Smooth muscle cell (in vitro differentiated cells): ENCODE data around the gene GLIS1. TPM values are rescaled to one million over a fixed set of nuclear protein-coding genes. Genes with fewer than 3 reads are reported as not detected.

Experiments
- DNase-seq: peaks from one replicate; lab custom pipeline; 2025; ENCODE audit not compliant: unreplicated experiment; lab: John Stamatoyannopoulos, UW
- H2AFZ ChIP-seq: fragments of 200-600 bp; sonication (generic); 2 replicates; pipeline ENCODE4 v1.6.0; 2016; ENCODE audit warnings: antibody characterized with exemption, low read depth, mild to moderate bottlenecking
- H3F3A ChIP-seq: fragments of 200-600 bp; sonication (generic); 2 replicates; pipeline ENCODE4 v1.6.0; 2017; ENCODE audit warnings: antibody characterized with exemption, low read depth
- H3K27ac ChIP-seq: fragments of 200-600 bp; sonication (generic); 2 replicates; pipeline ENCODE4 v1.5.1; 2016; ENCODE audit warnings: low read depth, mild to moderate bottlenecking
- H3K27me3 ChIP-seq: fragments of 200-600 bp; sonication (generic); 2 replicates; pipeline ENCODE4 v1.6.1; 2016; ENCODE audit warnings: low read depth, mild to moderate bottlenecking
- H3K36me3 ChIP-seq: fragments of 200-600 bp; sonication (generic); 2 replicates; pipeline ENCODE4 v1.5.1; 2016; ENCODE audit warnings: low read depth
- H3K4me1 ChIP-seq: fragments of 200-600 bp; sonication (generic); 2 replicates; pipeline ENCODE4 v1.5.1; 2016; ENCODE audit warnings: low read depth
- H3K4me2 ChIP-seq: fragments of 200-600 bp; sonication (generic); 2 replicates; pipeline ENCODE4 v1.6.0; 2016; ENCODE audit warnings: mild to moderate bottlenecking
- H3K4me3 ChIP-seq: fragments of 200-600 bp; sonication (generic); 2 replicates; pipeline ENCODE4 v1.5.1; 2016; ENCODE audit warnings: mild to moderate bottlenecking
- H3K79me2 ChIP-seq: fragments of 200-600 bp; sonication (generic); 2 replicates; pipeline ENCODE4 v1.6.0; 2016; ENCODE audit warnings: low read depth, mild to moderate bottlenecking
- H3K9ac ChIP-seq: fragments of 200-600 bp; sonication (generic); 2 replicates; pipeline ENCODE4 v1.6.0; 2016; ENCODE audit warnings: low read depth
- H3K9me3 ChIP-seq: fragments of 200-600 bp; sonication (generic); replicated peaks from 2 replicates; pipeline ENCODE4 v1.5.1; 2016; ENCODE audit warnings: low read depth
- H4K20me1 ChIP-seq: fragments of 200-600 bp; sonication (generic); 2 replicates; pipeline ENCODE4 v1.6.0; 2016; ENCODE audit warnings: low read depth
- CTCF ChIP-seq: fragments of 200-600 bp; sonication (generic); IDR thresholded peaks from 2 replicates; pipeline ENCODE4 v1.5.1; 2017; ENCODE audit warnings: borderline replicate concordance, mild to moderate bottlenecking, antibody characterized with exemption; ENCODE audit not compliant: insufficient read depth, poor library complexity, severe bottlenecking
- WGBS: methylation state at CpG from one replicate; pipeline ENCODE4 v1.1.7; 2016; ENCODE audit warnings: low lambda C conversion rate; 5-methylcytosine and 5-hydroxymethylcytosine counted together
- polyA plus RNA-seq: library from polyadenylated mRNA; unstranded; fragments of >200 nt; fragmentation: Nextera tagmentation; extraction: Ambion mirVana; gene quantifications from 2 replicates; pipeline ENCODE4 v1.2.1, GENCODE V29; 2016
- total RNA-seq: library from RNA; depleted of rRNA; stranded (reverse); fragments of >200 nt; gene quantifications from 2 replicates; pipeline ENCODE4 v1.2.3, GENCODE V29; 2014

GLIS1 gene
- total and polyA plus RNA-seq, 2 experiments from 2014 or later: 0.36 to 4.9 TPM

- H3K36me3 ChIP-seq: no peaks in the 10 kb centered on the region
- TF ChIP-seq CTCF: no peak
- peaks cover 11% of the 10 kb centered on the region for H3K27me3 ChIP-seq
- H3K9ac ChIP-seq: no peak overlapping the region
- no peak overlapping the region for H3K27ac ChIP-seq
- H3K4me3 ChIP-seq: no peak overlapping the region
- DNase-seq: no peak
- H3K79me2 ChIP-seq: no peaks in the 10 kb centered on the region
- no peaks in the 10 kb centered on the region for H3K9me3 ChIP-seq
- H3F3A ChIP-seq: no peaks in the 10 kb centered on the region
- no peak overlapping the region for H2AFZ ChIP-seq
- H4K20me1 ChIP-seq: no peaks in the 10 kb centered on the region
- H3K4me2 ChIP-seq: no peak overlapping the region
- WGBS: 94% methylated on average over 6 of the region's 6 CpGs
- no peaks in the 10 kb centered on the region for H3K4me1 ChIP-seq
These were observed 13.3 kb upstream of the GLIS1 start for GRCh38 chr1:53752281-53752680.

- 92% methylated on average over 8 of the region's 8 CpGs for WGBS
- Histone ChIP-seq H3K27me3 (peaks cover 11% of the 10 kb centered on the region), H2AFZ (no peak overlapping the region), H3K4me1 (no peaks in the 10 kb centered on the region), H3K79me2 (no peaks in the 10 kb centered on the region), H3F3A (no peaks in the 10 kb centered on the region), H3K4me2 (no peak overlapping the region), H3K4me3 (no peak overlapping the region), H3K9ac (no peak overlapping the region), H3K27ac (no peak overlapping the region), H3K9me3 (no peaks in the 10 kb centered on the region), H3K36me3 (no peaks in the 10 kb centered on the region), H4K20me1 (no peaks in the 10 kb centered on the region)
- TF ChIP-seq CTCF: no peak
- no peak for DNase-seq
These were observed 8.9 kb upstream of the GLIS1 start for GRCh38 chr1:53747841-53748240.

- no peak overlapping the region for H3K9ac ChIP-seq
- H3K4me2 ChIP-seq: peak overlapping the region; percentile 32
- H2AFZ ChIP-seq: no peak overlapping the region
These were observed 1.7 kb upstream of the GLIS1 start for GRCh38 chr1:53740621-53741105.

More at GRCh38 chr1:53740621-53741105, 1.7 kb upstream of the GLIS1 start:
- Histone ChIP-seq H3K27ac (peak overlapping the region; percentile 12), H3K4me1 (peaks cover 22% of the 10 kb centered on the region), H3K36me3 (no peaks in the 10 kb centered on the region), H3K79me2 (no peaks in the 10 kb centered on the region), H3K4me3 (no peak overlapping the region), H3F3A (peaks cover 13% of the 10 kb centered on the region), H4K20me1 (no peaks in the 10 kb centered on the region), H3K9me3 (no peaks in the 10 kb centered on the region), H3K27me3 (peaks cover 12% of the 10 kb centered on the region)
- no peak for TF ChIP-seq CTCF
- DNase-seq: no peak
- WGBS: 30% methylated on average over 8 of the region's 8 CpGs
